Lower leg skin (tissue), 3 donors: Measurements from ENCODE around the gene SRP9.

Experiments used
- CTCF ChIP-seq, 3 donors: fragments of 450-650 bp; IDR thresholded peaks; one replicate each; pipeline ENCODE4 v1.5.1; 2016; ENCODE audit warnings: antibody characterized with exemption in 3 of 3, mild to moderate bottlenecking in 3 of 3, moderate library complexity in 2 of 3
- POLR2A ChIP-seq, 2 donors: fragments of 450-650 bp; IDR thresholded peaks; one replicate each; pipeline ENCODE4 v1.6.1; 2016 to 2017; ENCODE audit warnings: antibody characterized with exemption in 2 of 2, mild to moderate bottlenecking in 1 of 2, moderate library complexity in 1 of 2

GRCh38 chr1:225750875-225751824 is 26.5 kb upstream of the SRP9 start:
- TF ChIP-seq POLR2A (IDR thresholded peaks at IDR 0.05) (no peak), CTCF (IDR thresholded peaks at IDR 0.05) (no peak)
